Amygdala (tissue), 56 donors: ENCODE data around the gene FANCG.

Source experiments
- DNase-seq, 56 donors: peaks; one replicate each; lab custom pipeline; 2025; lab: John Stamatoyannopoulos, UW

The FANCG gene

GRCh38 chr9:35029241-35029640, 50.5 kb downstream of the FANCG start:
- no peak for DNase-seq

- no peak for DNase-seq
These were observed 51.4 kb downstream of the FANCG start for GRCh38 chr9:35028341-35028740.

GRCh38 chr9:35027860-35028259, 51.9 kb downstream of the FANCG start:
- no peak for DNase-seq

- no peak for DNase-seq
These were observed 52.4 kb downstream of the FANCG start for GRCh38 chr9:35027374-35027773.

- no peak for DNase-seq
These were observed 53.1 kb downstream of the FANCG start for GRCh38 chr9:35026671-35027070.
